ENCODE measurements around the gene YAP1.

DNA sequence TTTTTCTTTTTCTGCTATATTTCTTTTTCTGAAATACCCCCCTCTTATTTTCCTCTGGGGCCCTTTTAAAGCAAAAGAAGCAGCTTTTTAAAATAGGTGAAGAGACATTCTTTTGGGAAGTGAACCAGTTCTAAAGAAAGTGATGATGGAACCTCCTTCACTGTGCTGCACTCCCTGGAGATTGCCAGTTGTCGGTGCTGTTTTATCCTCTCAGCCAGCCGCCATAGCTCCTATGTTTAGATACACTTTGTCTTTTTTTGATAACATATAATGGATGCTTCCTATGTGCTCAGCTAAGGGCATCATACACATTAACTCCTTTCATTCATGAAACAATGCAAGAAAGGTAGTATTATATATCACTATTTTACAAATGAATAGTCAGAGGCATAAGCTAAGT lies 49.0 kb upstream of the YAP1 start:
- TF ChIP-seq, protein P1, sequence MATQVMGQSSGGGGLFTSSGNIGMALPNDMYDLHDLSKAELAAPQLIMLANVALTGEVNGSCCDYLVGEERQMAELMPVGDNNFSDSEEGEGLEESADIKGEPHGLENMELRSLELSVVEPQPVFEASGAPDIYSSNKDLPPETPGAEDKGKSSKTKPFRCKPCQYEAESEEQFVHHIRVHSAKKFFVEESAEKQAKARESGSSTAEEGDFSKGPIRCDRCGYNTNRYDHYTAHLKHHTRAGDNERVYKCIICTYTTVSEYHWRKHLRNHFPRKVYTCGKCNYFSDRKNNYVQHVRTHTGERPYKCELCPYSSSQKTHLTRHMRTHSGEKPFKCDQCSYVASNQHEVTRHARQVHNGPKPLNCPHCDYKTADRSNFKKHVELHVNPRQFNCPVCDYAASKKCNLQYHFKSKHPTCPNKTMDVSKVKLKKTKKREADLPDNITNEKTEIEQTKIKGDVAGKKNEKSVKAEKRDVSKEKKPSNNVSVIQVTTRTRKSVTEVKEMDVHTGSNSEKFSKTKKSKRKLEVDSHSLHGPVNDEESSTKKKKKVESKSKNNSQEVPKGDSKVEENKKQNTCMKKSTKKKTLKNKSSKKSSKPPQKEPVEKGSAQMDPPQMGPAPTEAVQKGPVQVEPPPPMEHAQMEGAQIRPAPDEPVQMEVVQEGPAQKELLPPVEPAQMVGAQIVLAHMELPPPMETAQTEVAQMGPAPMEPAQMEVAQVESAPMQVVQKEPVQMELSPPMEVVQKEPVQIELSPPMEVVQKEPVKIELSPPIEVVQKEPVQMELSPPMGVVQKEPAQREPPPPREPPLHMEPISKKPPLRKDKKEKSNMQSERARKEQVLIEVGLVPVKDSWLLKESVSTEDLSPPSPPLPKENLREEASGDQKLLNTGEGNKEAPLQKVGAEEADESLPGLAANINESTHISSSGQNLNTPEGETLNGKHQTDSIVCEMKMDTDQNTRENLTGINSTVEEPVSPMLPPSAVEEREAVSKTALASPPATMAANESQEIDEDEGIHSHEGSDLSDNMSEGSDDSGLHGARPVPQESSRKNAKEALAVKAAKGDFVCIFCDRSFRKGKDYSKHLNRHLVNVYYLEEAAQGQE (IDR thresholded peaks at IDR 0.05; ENCODE audit: insufficient read depth in 1 of 2, low read depth in 2 of 2, low read length in 2 of 2): no peak
- no peak for TF ChIP-seq SIN3A (IDR thresholded peaks at IDR 0.05; ENCODE audit: borderline replicate concordance, insufficient read depth, low read length)
- no peak for TF ChIP-seq POLR2AphosphoS5 (IDR thresholded peaks at IDR 0.05; ENCODE audit: low read depth, low read length)
